ENCODE measurements around the gene SMARCC1.

SMARCC1 gene

GRCh38 chr3:47536221-47536891, 245.3 kb downstream of the SMARCC1 start:
- DNase-seq, result no peak
